ENCODE data around the gene PLEKHA4. TPM values are rescaled to one million over a fixed set of nuclear protein-coding genes. Genes with fewer than 3 reads are reported as not detected.

PLEKHA4 gene
- total RNA-seq, 1 experiment from 2014 or later: 14.8 TPM

- no peak for TF ChIP-seq AFF4 (CRISPR knock-in tag; IDR thresholded peaks at IDR 0.05; ENCODE audit: borderline replicate concordance)
- TF ChIP-seq FOXJ3 (CRISPR knock-in tag; IDR thresholded peaks at IDR 0.05; ENCODE audit: borderline replicate concordance): no peak
- no peak for TF ChIP-seq PREB (CRISPR knock-in tag; IDR thresholded peaks at IDR 0.05; ENCODE audit: borderline replicate concordance)
- no peak for TF ChIP-seq ATF3 (CRISPR knock-in tag; conservative IDR thresholded peaks at IDR 0.05)
- no peak for TF ChIP-seq IRF2 (CRISPR knock-in tag; IDR thresholded peaks at IDR 0.05; ENCODE audit: borderline replicate concordance, low read depth)
- TF ChIP-seq ATF2 (CRISPR knock-in tag; IDR thresholded peaks at IDR 0.05; ENCODE audit: borderline replicate concordance, low read depth): no peak
- no peak for TF ChIP-seq GTF2I (CRISPR knock-in tag; conservative IDR thresholded peaks at IDR 0.05)
Observed at GRCh38 chr19:48804496-48804895, 63.9 kb downstream of the PLEKHA4 start (continued).

GRCh38 chr19:48802623-48803022 is 65.8 kb downstream of the PLEKHA4 start:
- H3K27ac Mint-ChIP-seq: no peak overlapping the region
- ChIA-PET POLR2A (no interaction called here), CTCF (interaction anchor here (0.6 to 1.9 kb wide), 4 partner anchors 7 to 325 kb away, joined by 3 to 6 read pairs (median 4); no protein-coding TSS in a partner anchor)
- H3K36me3 Mint-ChIP-seq: no peaks in the 10 kb centered on the region
- no peaks in the 10 kb centered on the region; the same call in 1 of the 2 replicates for H3K27me3 Mint-ChIP-seq (ENCODE audit: low read depth)
- H3K9me3 Mint-ChIP-seq: no peaks in the 10 kb centered on the region
- H3K4me1 Mint-ChIP-seq: peaks cover 32% of the 10 kb centered on the region
- no peak for DNase-seq (ENCODE audit: low spot score)
- no peak overlapping the region for H3K4me3 Mint-ChIP-seq
- ATAC-seq: no peak
- TF ChIP-seq ZNF263 (CRISPR knock-in tag; IDR thresholded peaks at IDR 0.05; ENCODE audit: low read depth) (no peak), JUN (CRISPR knock-in tag; IDR thresholded peaks at IDR 0.05) (no peak), NR2C2 (CRISPR knock-in tag; IDR thresholded peaks at IDR 0.05) (no peak), ZMAT4 (CRISPR knock-in tag; IDR thresholded peaks at IDR 0.05) (no peak), CTCF (IDR thresholded peaks at IDR 0.05) (no peak), E2F5 (CRISPR knock-in tag; IDR thresholded peaks at IDR 0.05) (no peak), NFE2L1 (CRISPR knock-in tag; IDR thresholded peaks at IDR 0.05) (no peak), FOXP4 (CRISPR knock-in tag; IDR thresholded peaks at IDR 0.05) (no peak), CREM (CRISPR knock-in tag; IDR thresholded peaks at IDR 0.05) (no peak), IRF2 (CRISPR knock-in tag; IDR thresholded peaks at IDR 0.05; ENCODE audit: borderline replicate concordance, low read depth) (no peak), PRDM15 (CRISPR knock-in tag; IDR thresholded peaks at IDR 0.05) (no peak), ZNF138 (CRISPR knock-in tag; conservative IDR thresholded peaks at IDR 0.05) (no peak), FOXP1 (CRISPR knock-in tag; IDR thresholded peaks at IDR 0.05; ENCODE audit: borderline replicate concordance) (no peak)

Measured in WTC11 (cell line).